ENCODE results near the gene TM6SF1.

The TM6SF1 gene

GRCh38 chr15:83099290-83099689, 8.2 kb upstream of the TM6SF1 start:
- TF ChIP-seq EZH2 (optimal IDR thresholded peaks at IDR 0.05; ENCODE audit: low read depth, low read length) (no peak), CTCF (IDR thresholded peaks at IDR 0.05; ENCODE audit: low read length) (no peak), EZH2phosphoT487 (IDR thresholded peaks at IDR 0.05; ENCODE audit: low read length) (no peak)
- H3K27me3 ChIP-seq (replicated peaks; ENCODE audit: insufficient read depth, low read length), result no peaks in the 10 kb centered on the region

GRCh38 chr15:83100097-83100646, 7.3 kb upstream of the TM6SF1 start:
- H3K4me1 ChIP-seq (ENCODE audit: low read length), result no peaks in the 10 kb centered on the region
- no peaks in the 10 kb centered on the region for H3K9me3 ChIP-seq (replicated peaks; ENCODE audit: insufficient read depth, low read length)
- H3F3A ChIP-seq (ENCODE audit: insufficient read depth, low read length), result no peaks in the 10 kb centered on the region
- TF ChIP-seq CTCF (IDR thresholded peaks at IDR 0.05; ENCODE audit: low read length) (no peak), EZH2 (optimal IDR thresholded peaks at IDR 0.05; ENCODE audit: low read depth, low read length) (no peak), EZH2phosphoT487 (IDR thresholded peaks at IDR 0.05; ENCODE audit: low read length) (no peak)
- no peaks in the 10 kb centered on the region for H4K20me1 ChIP-seq (ENCODE audit: insufficient read depth, low read length)
- no peaks in the 10 kb centered on the region for H3K27me3 ChIP-seq (replicated peaks; ENCODE audit: insufficient read depth, low read length)
- no peak overlapping the region for H2AFZ ChIP-seq (ENCODE audit: low read length)
- H3K9me2 ChIP-seq (replicated peaks; ENCODE audit: insufficient read depth, low read length), result no peaks in the 10 kb centered on the region
- H3K4me2 ChIP-seq (ENCODE audit: low read depth, low read length), result no peak overlapping the region
- no peak overlapping the region for H3K27ac ChIP-seq (ENCODE audit: low read length)
- DNase-seq, result no peak
- H3K79me2 ChIP-seq (ENCODE audit: low read length), result no peaks in the 10 kb centered on the region
- no peak overlapping the region for H3K4me3 ChIP-seq (ENCODE audit: low read length)
- no peak overlapping the region for H3K9ac ChIP-seq (ENCODE audit: low read length)
- no peaks in the 10 kb centered on the region for H3K36me3 ChIP-seq (replicated peaks; ENCODE audit: insufficient read depth, low read length)

More at GRCh38 chr15:83099290-83099689, 8.2 kb upstream of the TM6SF1 start:
- Histone ChIP-seq H3K79me2 (ENCODE audit: low read length) (no peaks in the 10 kb centered on the region), H3K36me3 (replicated peaks; ENCODE audit: insufficient read depth, low read length) (no peaks in the 10 kb centered on the region), H3K4me3 (ENCODE audit: low read length) (no peak overlapping the region), H3K4me1 (ENCODE audit: low read length) (no peaks in the 10 kb centered on the region), H3K9me3 (replicated peaks; ENCODE audit: insufficient read depth, low read length) (no peaks in the 10 kb centered on the region), H3K9ac (ENCODE audit: low read length) (no peak overlapping the region), H3F3A (ENCODE audit: insufficient read depth, low read length) (no peaks in the 10 kb centered on the region), H3K27ac (ENCODE audit: low read length) (no peak overlapping the region), H3K9me2 (replicated peaks; ENCODE audit: insufficient read depth, low read length) (no peaks in the 10 kb centered on the region), H2AFZ (ENCODE audit: low read length) (no peak overlapping the region), H3K4me2 (ENCODE audit: low read depth, low read length) (no peak overlapping the region), H4K20me1 (ENCODE audit: insufficient read depth, low read length) (no peaks in the 10 kb centered on the region)
- DNase-seq, result no peak

GRCh38 chr15:83102346-83102745, 5.1 kb upstream of the TM6SF1 start:
- H3K36me3 ChIP-seq (replicated peaks; ENCODE audit: insufficient read depth, low read length), result no peaks in the 10 kb centered on the region
- H3K27ac ChIP-seq (ENCODE audit: low read length), result no peak overlapping the region
- no peaks in the 10 kb centered on the region for H3K9me2 ChIP-seq (replicated peaks; ENCODE audit: insufficient read depth, low read length)
- H4K20me1 ChIP-seq (ENCODE audit: insufficient read depth, low read length), result no peaks in the 10 kb centered on the region
- H3K9ac ChIP-seq (ENCODE audit: low read length), result no peak overlapping the region
- no peak overlapping the region for H3K4me2 ChIP-seq (ENCODE audit: low read depth, low read length)
- no peak for DNase-seq
- H3K4me3 ChIP-seq (ENCODE audit: low read length), result no peak overlapping the region
- H3K27me3 ChIP-seq (replicated peaks; ENCODE audit: insufficient read depth, low read length), result no peaks in the 10 kb centered on the region
- H3K79me2 ChIP-seq (ENCODE audit: low read length), result no peaks in the 10 kb centered on the region
- no peaks in the 10 kb centered on the region for H3K4me1 ChIP-seq (ENCODE audit: low read length)
- TF ChIP-seq EZH2 (optimal IDR thresholded peaks at IDR 0.05; ENCODE audit: low read depth, low read length), result no peak
- no peaks in the 10 kb centered on the region for H3K9me3 ChIP-seq (replicated peaks; ENCODE audit: insufficient read depth, low read length)
- H2AFZ ChIP-seq (ENCODE audit: low read length), result no peak overlapping the region
- no peaks in the 10 kb centered on the region for H3F3A ChIP-seq (ENCODE audit: insufficient read depth, low read length)

GRCh38 chr15:83104141-83104540, 3.3 kb upstream of the TM6SF1 start:
- no peaks in the 10 kb centered on the region for H4K20me1 ChIP-seq (ENCODE audit: insufficient read depth, low read length)
- TF ChIP-seq EZH2 (optimal IDR thresholded peaks at IDR 0.05; ENCODE audit: low read depth, low read length) (no peak), EZH2phosphoT487 (IDR thresholded peaks at IDR 0.05; ENCODE audit: low read length) (no peak), CTCF (IDR thresholded peaks at IDR 0.05; ENCODE audit: low read length) (no peak)

More at GRCh38 chr15:83104141-83104540, 3.3 kb upstream of the TM6SF1 start:
- Histone ChIP-seq H3K36me3 (replicated peaks; ENCODE audit: insufficient read depth, low read length) (no peaks in the 10 kb centered on the region), H3K9ac (ENCODE audit: low read length) (no peak overlapping the region), H3K4me3 (ENCODE audit: low read length) (no peak overlapping the region), H3K9me3 (replicated peaks; ENCODE audit: insufficient read depth, low read length) (no peaks in the 10 kb centered on the region), H3F3A (ENCODE audit: insufficient read depth, low read length) (no peaks in the 10 kb centered on the region), H3K27me3 (replicated peaks; ENCODE audit: insufficient read depth, low read length) (no peaks in the 10 kb centered on the region), H3K4me2 (ENCODE audit: low read depth, low read length) (no peak overlapping the region), H3K27ac (ENCODE audit: low read length) (no peak overlapping the region), H3K9me2 (replicated peaks; ENCODE audit: insufficient read depth, low read length) (no peaks in the 10 kb centered on the region), H3K79me2 (ENCODE audit: low read length) (no peaks in the 10 kb centered on the region), H3K4me1 (ENCODE audit: low read length) (no peaks in the 10 kb centered on the region), H2AFZ (ENCODE audit: low read length) (no peak overlapping the region)
- no peak for DNase-seq
